ENCODE results near the gene SCAF8. TPM values are rescaled to one million over a fixed set of nuclear protein-coding genes. Genes with fewer than 3 reads are reported as not detected.
"Not testable (repeated sequence)": the region's sequence is repeated elsewhere in the genome, so short reads cannot be mapped to it uniquely, and the experiment has no call there.

Gene SCAF8
- total RNA-seq, 4 donors from 2014 or later, result 29.8 to 63.5 (median 34.6) TPM

DNA sequence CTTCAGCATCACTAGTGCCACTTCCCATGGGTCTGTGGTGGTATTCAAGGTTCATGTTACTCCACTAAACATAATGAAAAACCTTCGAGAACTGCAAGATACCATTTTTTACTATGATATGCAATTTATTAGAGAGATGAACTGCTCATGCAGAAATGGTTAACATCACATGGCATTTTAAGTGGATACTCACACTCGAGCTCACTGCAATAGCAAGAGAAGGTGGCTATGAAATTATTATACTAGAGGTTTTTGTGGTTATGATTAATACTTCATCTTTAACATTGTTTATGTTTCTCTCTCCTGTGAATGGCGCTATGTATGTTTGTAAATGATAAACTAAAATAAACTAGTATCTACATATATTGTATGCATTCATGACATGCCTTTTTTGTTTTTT lies 35.1 kb downstream of the SCAF8 start:
- Histone ChIP-seq H3K27me3 (no peaks in the 10 kb centered on the region), H3K4me1 (peaks cover 0 to 21% (median 5%) of the 10 kb centered on the region in 4 donors), H3K27ac (no peak overlapping the region), H3K4me3 (no peak overlapping the region), H3K9me3 (no peaks in the 10 kb centered on the region), H3K36me3 (no peaks in the 10 kb centered on the region)
- TF ChIP-seq CTCF (IDR thresholded peaks at IDR 0.05) (no peak), POLR2A (IDR thresholded peaks at IDR 0.05) (no peak)
- no peak for DNase-seq

DNA sequence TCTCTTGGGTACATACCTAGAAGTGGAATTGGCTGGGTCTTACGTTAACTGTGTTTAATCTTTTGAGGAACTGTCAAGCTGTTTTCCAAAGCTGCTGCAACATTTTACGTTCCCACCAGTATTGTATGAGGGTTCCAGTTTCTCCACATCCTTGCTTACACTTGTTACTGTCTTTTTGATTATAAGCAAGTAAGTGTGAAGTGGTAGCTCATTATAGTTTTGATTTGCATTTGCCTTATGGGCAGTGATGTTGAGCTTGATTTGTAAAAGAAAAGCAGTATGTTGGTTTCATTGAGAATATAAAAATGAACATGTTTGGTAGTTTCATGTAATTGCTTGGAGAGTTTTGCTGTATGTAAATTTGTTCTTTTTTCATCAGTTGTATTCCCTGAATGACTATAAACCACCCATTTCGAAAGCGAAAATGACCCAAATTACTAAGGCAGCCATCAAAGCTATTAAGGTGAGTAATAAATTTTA lies 40.4 kb downstream of the SCAF8 start:
- Histone ChIP-seq H3K27me3 (no peaks in the 10 kb centered on the region), H3K9me3 (no peaks in the 10 kb centered on the region), H3K4me1 (no peaks in the 10 kb centered on the region), H3K36me3 (peaks cover 0 to 3% (median 0%) of the 10 kb centered on the region in 3 donors), H3K4me3 (no peak overlapping the region), H3K27ac (no peak overlapping the region)
- TF ChIP-seq CTCF (IDR thresholded peaks at IDR 0.05) (no peak), POLR2A (IDR thresholded peaks at IDR 0.05) (no peak)
- no peak for DNase-seq

- H3K4me1 ChIP-seq, DNase-seq, H3K9me3 ChIP-seq, H3K4me3 ChIP-seq, H3K27ac ChIP-seq, H3K27me3 ChIP-seq: not testable (repeated sequence)
- peaks cover 0 to 14% (median 0%) of the 10 kb centered on the region in 3 donors for H3K36me3 ChIP-seq
Measured at GRCh38 chr6:154779157-154779556, 45.9 kb downstream of the SCAF8 start.

GRCh38 chr6:154782193-154782592 lies 49.0 kb downstream of the SCAF8 start:
- H3K36me3 ChIP-seq, result peaks cover 0 to 14% (median 2%) of the 10 kb centered on the region in 3 donors
- H3K9me3 ChIP-seq, result no peaks in the 10 kb centered on the region
- H3K4me3 ChIP-seq, result no peak overlapping the region
- TF ChIP-seq CTCF (IDR thresholded peaks at IDR 0.05) (no peak), POLR2A (IDR thresholded peaks at IDR 0.05) (no peak)
- H3K27me3 ChIP-seq, result no peaks in the 10 kb centered on the region
- no peak overlapping the region for H3K27ac ChIP-seq
- no peak for DNase-seq
- peaks cover 0 to 4% (median 0%) of the 10 kb centered on the region in 4 donors for H3K4me1 ChIP-seq

DNA sequence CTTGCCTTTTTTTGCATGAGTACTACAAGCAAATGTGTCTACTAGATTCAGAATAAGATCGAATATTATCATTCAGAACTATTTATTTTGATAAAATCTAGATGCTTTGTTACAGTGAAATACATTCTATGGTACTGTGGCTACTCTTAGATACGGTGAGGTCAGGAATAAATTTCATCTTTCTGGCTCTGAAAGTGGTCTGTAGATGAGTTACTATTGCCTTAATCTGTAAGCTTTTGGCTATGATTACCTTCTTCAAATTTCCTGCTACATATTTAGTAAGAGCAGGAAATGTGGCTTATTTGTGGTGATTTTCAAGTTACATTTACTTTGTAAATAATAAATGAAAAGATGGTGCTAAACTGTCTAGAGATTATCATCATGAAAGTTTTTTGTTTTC lies 50.0 kb downstream of the SCAF8 start:
- no peak for TF ChIP-seq POLR2A (IDR thresholded peaks at IDR 0.05)
- TF ChIP-seq CTCF (IDR thresholded peaks at IDR 0.05), result no peak
- Histone ChIP-seq H3K4me1 (peaks cover 0 to 4% (median 0%) of the 10 kb centered on the region in 4 donors), H3K27me3 (no peaks in the 10 kb centered on the region), H3K9me3 (no peaks in the 10 kb centered on the region), H3K27ac (no peak overlapping the region), H3K36me3 (peaks cover 0 to 13% (median 2%) of the 10 kb centered on the region in 3 donors), H3K4me3 (no peak overlapping the region)
- DNase-seq, result no peak

- peaks cover 0 to 4% (median 0%) of the 10 kb centered on the region in 4 donors for H3K4me1 ChIP-seq
- H3K4me3 ChIP-seq, result no peak overlapping the region
- no peak for DNase-seq
- H3K27ac ChIP-seq, result no peak overlapping the region
- TF ChIP-seq POLR2A (IDR thresholded peaks at IDR 0.05) (no peak), CTCF (IDR thresholded peaks at IDR 0.05) (no peak)
- H3K27me3 ChIP-seq, result no peaks in the 10 kb centered on the region
- H3K9me3 ChIP-seq, result no peaks in the 10 kb centered on the region
- H3K36me3 ChIP-seq, result peaks cover 0 to 15% (median 2%) of the 10 kb centered on the region in 3 donors
Measured at GRCh38 chr6:154785075-154785474, 51.9 kb downstream of the SCAF8 start.
